SK-N-SH (cell line): ENCODE measurements around the gene ST6GALNAC5. TPM values are rescaled to one million over a fixed set of nuclear protein-coding genes. Genes with fewer than 3 reads are reported as not detected.
A peak's percentile ranks its signal among the peaks of the same experiment; 100 is the strongest.

ENCODE experiments used
- CTCF ChIA-PET: fragments of 300-600, 350-600 bp; formaldehyde crosslinking; extraction: SDS; loops from one replicate; lab custom pipeline; 2021; lab: Yijun Ruan, JAX
- POLR2A ChIA-PET: fragments of 350-600 bp; sonication (Branson Sonifier 250); formaldehyde crosslinking; extraction: SDS; loops from one replicate; lab custom pipeline; 2020; ENCODE audit warnings: antibody characterized with exemption, inconsistent platforms; lab: Yijun Ruan, JAX
- DNase-seq: peaks from one replicate; pipeline ENCODE4 v3.0.0; 2012
- H2AFZ ChIP-seq: fragments of 200-600 bp; sonication (generic); 2 replicates; pipeline ENCODE4 v1.8.1; 2016; ENCODE audit warnings: antibody characterized with exemption, mild to moderate bottlenecking, low read depth
- H3F3A ChIP-seq: fragments of 200-600 bp; sonication (generic); replicated peaks from 2 replicates; pipeline ENCODE3; 2016; ENCODE audit warnings: antibody characterized with exemption, mild to moderate bottlenecking; ENCODE audit not compliant: insufficient read depth
- H3K27ac ChIP-seq, 2 experiments: fragments of 200-500 bp in 1 of 2; fragments of 200-600 bp in 1 of 2; sonication (Bioruptor generic) in 1 of 2; sonication (generic), shearing (Covaris generic) in 1 of 2; 2 replicates each; pipeline versions ENCODE4 v1.5.1 to v1.6.1; 2014 to 2016; ENCODE audit warnings: low read depth in 2 of 2, inconsistent platforms in 1 of 2, low read length in 1 of 2, mild to moderate bottlenecking in 1 of 2, mixed read lengths in 1 of 2
- H3K27me3 ChIP-seq: fragments of 200-600 bp; sonication (generic), shearing (Covaris generic); 2 replicates; pipeline ENCODE4 v1.6.1; 2016; ENCODE audit warnings: mixed run types; ENCODE audit not compliant: insufficient read depth
- H3K36me3 ChIP-seq, 2 experiments: fragments of 200-500 bp in 1 of 2; fragments of 200-600 bp in 1 of 2; sonication (Bioruptor generic) in 1 of 2; sonication (generic) in 1 of 2; replicated peaks in 1 of 2; 2 replicates each; pipeline versions ENCODE3 to v1.5.1; 2014 to 2016; ENCODE audit warnings: low read length in 1 of 2, mild to moderate bottlenecking in 1 of 2; ENCODE audit not compliant: insufficient read depth in 2 of 2, control insufficient read depth in 1 of 2
- H3K4me1 ChIP-seq, 2 experiments: fragments of 200-500 bp in 1 of 2; fragments of 200-600 bp in 1 of 2; sonication (Bioruptor generic) in 1 of 2; sonication (generic), shearing (Covaris generic) in 1 of 2; 2 replicates each; pipeline versions ENCODE4 v1.5.1 to v1.6.1; 2014 to 2016; ENCODE audit warnings: low read depth in 1 of 2, low read length in 1 of 2, mixed run types in 1 of 2; ENCODE audit not compliant: insufficient read depth in 2 of 2, control insufficient read depth in 1 of 2
- H3K4me2 ChIP-seq: fragments of 200-600 bp; sonication (generic), shearing (Covaris generic); 2 replicates; pipeline ENCODE4 v1.6.1; 2017; ENCODE audit warnings: mixed run types
- H3K4me3 ChIP-seq, 2 experiments: fragments of 200-500 bp in 1 of 2; fragments of 200-600 bp in 1 of 2; sonication (Bioruptor generic) in 1 of 2; sonication (generic), shearing (Covaris generic) in 1 of 2; 2 replicates each; pipeline versions ENCODE4 v1.5.1 to v1.8.1; 2014 to 2016; ENCODE audit warnings: low read depth in 2 of 2, inconsistent platforms in 1 of 2, low read length in 1 of 2, mild to moderate bottlenecking in 1 of 2, mixed read lengths in 1 of 2, moderate library complexity in 1 of 2
- H3K79me2 ChIP-seq: fragments of 200-600 bp; sonication (generic); 2 replicates; pipeline ENCODE4 v1.8.1; 2017; ENCODE audit warnings: mild to moderate bottlenecking; ENCODE audit not compliant: insufficient read depth
- H3K9ac ChIP-seq: fragments of 200-600 bp; sonication (generic); 2 replicates; pipeline ENCODE4 v1.6.1; 2017; ENCODE audit warnings: mixed run types
- H3K9me2 ChIP-seq: fragments of 200-600 bp; sonication (generic); 2 replicates; pipeline ENCODE4 v1.6.1; 2017; ENCODE audit warnings: mixed run types
- H3K9me3 ChIP-seq: fragments of 200-600 bp; sonication (generic); 2 replicates; pipeline ENCODE4 v1.6.1; 2017; ENCODE audit warnings: mixed run types, mild to moderate bottlenecking, moderate library complexity
- H4K20me1 ChIP-seq: fragments of 200-600 bp; sonication (generic); 2 replicates; pipeline ENCODE4 v1.6.1; 2017; ENCODE audit warnings: mild to moderate bottlenecking, mixed run types; ENCODE audit not compliant: insufficient read depth
- CHD2 ChIP-seq: fragments of 150-350 bp; IDR thresholded peaks from 2 replicates; pipeline ENCODE4 v1.6.1; 2018; ENCODE audit warnings: low read length; ENCODE audit not compliant: partially characterized antibody
- ELF1 ChIP-seq: IDR thresholded peaks from 2 replicates; pipeline ENCODE4 v1.4.0; 2012
- EZH2phosphoT487 ChIP-seq: fragments of 200-600 bp; sonication (generic); IDR thresholded peaks from 2 replicates; pipeline ENCODE4 v1.6.1; 2017; ENCODE audit warnings: low read depth, mixed run types, mild to moderate bottlenecking, antibody characterized with exemption, moderate library complexity, borderline replicate concordance
- FOSL2 ChIP-seq: IDR thresholded peaks from 2 replicates; pipeline ENCODE4 v1.4.0; 2012; ENCODE audit warnings: low read depth, mild to moderate bottlenecking, moderate library complexity, borderline replicate concordance
- FOXJ3 ChIP-seq: sonication (generic); formaldehyde crosslinking; IDR thresholded peaks from 2 replicates; pipeline ENCODE4 v1.5.1; 2020; ENCODE audit warnings: mild to moderate bottlenecking, missing genetic modification reagents
- GABPA ChIP-seq: IDR thresholded peaks from 2 replicates; pipeline ENCODE4 v1.4.0; 2012; ENCODE audit warnings: low read depth, mild to moderate bottlenecking
- GATA2 ChIP-seq: sonication (generic); formaldehyde crosslinking; IDR thresholded peaks from 2 replicates; pipeline ENCODE4 v1.5.0; 2020; ENCODE audit warnings: mild to moderate bottlenecking, missing genetic modification reagents
- JUND ChIP-seq: IDR thresholded peaks from 2 replicates; pipeline ENCODE4 v1.4.0; 2012
- MAX ChIP-seq: IDR thresholded peaks from 2 replicates; pipeline ENCODE4 v1.4.0; 2012; ENCODE audit warnings: low read depth
- MXI1 ChIP-seq: IDR thresholded peaks from 2 replicates; pipeline ENCODE4 v1.6.1; 2012; ENCODE audit warnings: mild to moderate bottlenecking, low read depth, low read length, improper control_type of control experiment
- NFIC ChIP-seq: IDR thresholded peaks from 2 replicates; pipeline ENCODE4 v1.4.0; 2012; ENCODE audit warnings: borderline replicate concordance
- NRF1 ChIP-seq: IDR thresholded peaks from 2 replicates; pipeline ENCODE4 v1.6.1; 2012; ENCODE audit warnings: low read depth, mild to moderate bottlenecking, low read length
- PBX3 ChIP-seq: IDR thresholded peaks from 2 replicates; pipeline ENCODE4; 2012
- POLR2AphosphoS5 ChIP-seq: IDR thresholded peaks from 2 replicates; pipeline ENCODE4 v1.6.1; 2012; ENCODE audit warnings: low read depth, low read length
- RCOR1 ChIP-seq: fragments of 150-350 bp; IDR thresholded peaks from 2 replicates; pipeline ENCODE4 v1.6.1; 2017; ENCODE audit warnings: antibody characterized with exemption, low read length
- REST ChIP-seq: IDR thresholded peaks from 2 replicates; pipeline ENCODE4 v1.6.1; 2012; ENCODE audit warnings: mild to moderate bottlenecking, low read depth, low read length, moderate library complexity
- RFX5 ChIP-seq: IDR thresholded peaks from 2 replicates; pipeline ENCODE4 v1.6.1; 2012; ENCODE audit warnings: mild to moderate bottlenecking, improper control_type of control experiment, low read length
- RXRA ChIP-seq: IDR thresholded peaks from 2 replicates; pipeline ENCODE4 v1.4.0; 2012; ENCODE audit warnings: low read depth, mild to moderate bottlenecking, borderline replicate concordance
- SIN3A ChIP-seq: IDR thresholded peaks from 2 replicates; pipeline ENCODE4 v1.6.1; 2012; ENCODE audit warnings: low read depth, mild to moderate bottlenecking, low read length, moderate library complexity, borderline replicate concordance
- SMC3 ChIP-seq: IDR thresholded peaks from 2 replicates; pipeline ENCODE4 v1.6.1; 2012; ENCODE audit warnings: low read depth, low read length, improper control_type of control experiment
- TAF1 ChIP-seq: IDR thresholded peaks from 2 replicates; pipeline ENCODE4 v1.6.1; 2012; ENCODE audit warnings: low read depth, mild to moderate bottlenecking, low read length, moderate library complexity, borderline replicate concordance
- TCF12 ChIP-seq: IDR thresholded peaks from 2 replicates; pipeline ENCODE4 v1.4.0; 2012
- TEAD4 ChIP-seq: IDR thresholded peaks from 2 replicates; pipeline ENCODE4 v1.4.0; 2012; ENCODE audit warnings: mild to moderate bottlenecking, borderline replicate concordance; ENCODE audit not compliant: insufficient read depth
- ZBTB33 ChIP-seq: IDR thresholded peaks from 2 replicates; pipeline ENCODE4 v1.4.0; 2012; ENCODE audit warnings: low read depth, borderline replicate concordance
- polyA plus RNA-seq, 3 experiments: library from polyadenylated mRNA; depleted of rRNA; stranded (reverse); fragments of >200 nt; gene quantifications; 2 replicates each; pipeline ENCODE4 v1.2.3, GENCODE V29; 2012
- TF ChIP-seq, protein P1 (sequence below): fragments of 200-600 bp; sonication (generic); IDR thresholded peaks from 2 replicates; pipeline ENCODE4 v1.6.1; 2017; ENCODE audit warnings: antibody characterized with exemption, mild to moderate bottlenecking, moderate library complexity
- TF ChIP-seq, protein P2 (sequence below): fragments of 150-350 bp; IDR thresholded peaks from 2 replicates; pipeline ENCODE4 v1.6.1; 2016; ENCODE audit warnings: mild to moderate bottlenecking, low read depth, low read length

ST6GALNAC5 gene
- polyA plus RNA-seq, 1 of the 3 experiments (the other 2 are of a cell fraction): 10.6 TPM

GRCh38 chr1:76862447-76862846 lies 4.8 kb upstream of the ST6GALNAC5 start:
- Histone ChIP-seq H3K27me3 (no peaks in the 10 kb centered on the region), H3K27ac (peak overlapping the region in 1 of 2 experiments; percentile 65; a peak in 2 of 4 replicates), H3F3A (peaks cover 12% of the 10 kb centered on the region), H3K36me3 (no peaks in the 10 kb centered on the region), H3K4me2 (no peak overlapping the region), H3K4me3 (no peak overlapping the region), H4K20me1 (no peaks in the 10 kb centered on the region), H3K4me1 (peaks cover 5 to 9% of the 10 kb centered on the region in 2 experiments; a peak in 2 of 4 replicates), H3K9me2 (no peaks in the 10 kb centered on the region), H3K9ac (no peak overlapping the region), H3K9me3 (no peaks in the 10 kb centered on the region), H2AFZ (no peak overlapping the region), H3K79me2 (no peaks in the 10 kb centered on the region)
- no peak for DNase-seq
- ChIA-PET POLR2A (no interaction called here), CTCF (no interaction called here)
- TF ChIP-seq JUND: peak; percentile 66
- no peak for TF ChIP-seq MAX
- TF ChIP-seq CHD2: no peak
- no peak for TF ChIP-seq MXI1
- TF ChIP-seq ZBTB33: no peak
- TF ChIP-seq SIN3A: no peak
- TF ChIP-seq REST: no peak
- TF ChIP-seq, protein P1, sequence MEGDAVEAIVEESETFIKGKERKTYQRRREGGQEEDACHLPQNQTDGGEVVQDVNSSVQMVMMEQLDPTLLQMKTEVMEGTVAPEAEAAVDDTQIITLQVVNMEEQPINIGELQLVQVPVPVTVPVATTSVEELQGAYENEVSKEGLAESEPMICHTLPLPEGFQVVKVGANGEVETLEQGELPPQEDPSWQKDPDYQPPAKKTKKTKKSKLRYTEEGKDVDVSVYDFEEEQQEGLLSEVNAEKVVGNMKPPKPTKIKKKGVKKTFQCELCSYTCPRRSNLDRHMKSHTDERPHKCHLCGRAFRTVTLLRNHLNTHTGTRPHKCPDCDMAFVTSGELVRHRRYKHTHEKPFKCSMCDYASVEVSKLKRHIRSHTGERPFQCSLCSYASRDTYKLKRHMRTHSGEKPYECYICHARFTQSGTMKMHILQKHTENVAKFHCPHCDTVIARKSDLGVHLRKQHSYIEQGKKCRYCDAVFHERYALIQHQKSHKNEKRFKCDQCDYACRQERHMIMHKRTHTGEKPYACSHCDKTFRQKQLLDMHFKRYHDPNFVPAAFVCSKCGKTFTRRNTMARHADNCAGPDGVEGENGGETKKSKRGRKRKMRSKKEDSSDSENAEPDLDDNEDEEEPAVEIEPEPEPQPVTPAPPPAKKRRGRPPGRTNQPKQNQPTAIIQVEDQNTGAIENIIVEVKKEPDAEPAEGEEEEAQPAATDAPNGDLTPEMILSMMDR: no peak
- TF ChIP-seq RCOR1: no peak
- TF ChIP-seq GATA2 (CRISPR knock-in tag): no peak
- TF ChIP-seq RFX5: no peak
- peak; percentile 12; the same call in 1 of the 2 replicates for TF ChIP-seq POLR2AphosphoS5
- TF ChIP-seq SMC3: no peak
- peak; percentile 49; the same call in 1 of the 2 replicates for TF ChIP-seq RXRA
- no peak for TF ChIP-seq TAF1
- no peak for TF ChIP-seq EZH2phosphoT487
- TF ChIP-seq NRF1: no peak
- TF ChIP-seq, protein P2, sequence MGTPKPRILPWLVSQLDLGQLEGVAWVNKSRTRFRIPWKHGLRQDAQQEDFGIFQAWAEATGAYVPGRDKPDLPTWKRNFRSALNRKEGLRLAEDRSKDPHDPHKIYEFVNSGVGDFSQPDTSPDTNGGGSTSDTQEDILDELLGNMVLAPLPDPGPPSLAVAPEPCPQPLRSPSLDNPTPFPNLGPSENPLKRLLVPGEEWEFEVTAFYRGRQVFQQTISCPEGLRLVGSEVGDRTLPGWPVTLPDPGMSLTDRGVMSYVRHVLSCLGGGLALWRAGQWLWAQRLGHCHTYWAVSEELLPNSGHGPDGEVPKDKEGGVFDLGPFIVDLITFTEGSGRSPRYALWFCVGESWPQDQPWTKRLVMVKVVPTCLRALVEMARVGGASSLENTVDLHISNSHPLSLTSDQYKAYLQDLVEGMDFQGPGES: no peak
- TF ChIP-seq TEAD4: no peak
- no peak; the same call in none of the 2 replicates for TF ChIP-seq PBX3
- peak; percentile 53; the same call in 1 of the 2 replicates for TF ChIP-seq NFIC
- no peak for TF ChIP-seq ELF1
- peak; percentile 74; the same call in 1 of the 2 replicates for TF ChIP-seq FOSL2
- TF ChIP-seq TCF12: peak; percentile 67
- TF ChIP-seq GABPA: no peak
- no peak for TF ChIP-seq FOXJ3
